WTC11 (cell line): ENCODE data around the gene CCL22. TPM values are rescaled to one million over a fixed set of nuclear protein-coding genes. Genes with fewer than 3 reads are reported as not detected.

Source experiments
- ATAC-seq: fragments of 200-7000 bp; cut with Tn5 transposase; 2 replicates; pipeline ENCODE4 v1.10.0; 2021; ENCODE audit warnings: mild to moderate bottlenecking, moderate library complexity
- CTCF ChIA-PET: fragments of 300-600 bp; sonication (Branson Sonifier 250); formaldehyde crosslinking; loops from one replicate; lab custom pipeline; 2021; ENCODE audit warnings: antibody characterized with exemption; lab: Charles Lee
- POLR2A ChIA-PET: fragments of 350-600 bp; sonication (Branson Sonifier 250); formaldehyde crosslinking; loops from one replicate; lab custom pipeline; 2021; ENCODE audit warnings: antibody characterized with exemption; lab: Charles Lee
- DNase-seq: peaks from one replicate; pipeline ENCODE4 v3.0.0; 2021; ENCODE audit warnings: low spot score
- H3K27ac Mint-ChIP-seq: 2 replicates; pipeline ENCODE4 v1.8.0; 2021; ENCODE audit warnings: mixed read lengths
- H3K27me3 Mint-ChIP-seq: 2 replicates; pipeline ENCODE4 v1.8.0; 2021; ENCODE audit warnings: low read depth, mild to moderate bottlenecking, moderate library complexity, mixed read lengths
- H3K36me3 Mint-ChIP-seq: 2 replicates; pipeline ENCODE4 v1.8.0; 2021; ENCODE audit warnings: mixed read lengths
- H3K4me1 Mint-ChIP-seq: 2 replicates; pipeline ENCODE4 v1.8.0; 2022; ENCODE audit warnings: mixed read lengths
- H3K4me3 Mint-ChIP-seq: 2 replicates; pipeline ENCODE4 v1.8.0; 2021; ENCODE audit warnings: mild to moderate bottlenecking, moderate library complexity, mixed read lengths
- H3K9me3 Mint-ChIP-seq: 2 replicates; pipeline ENCODE4 v1.8.0; 2021; ENCODE audit warnings: mixed read lengths
- ATF2 ChIP-seq: sonication (generic); formaldehyde crosslinking; IDR thresholded peaks from 2 replicates; pipeline ENCODE4 v1.8.1; 2022; ENCODE audit warnings: low read depth, missing genetic modification reagents, borderline replicate concordance
- ATF3 ChIP-seq: sonication (generic); formaldehyde crosslinking; conservative IDR thresholded peaks from 2 replicates; pipeline ENCODE4 v1.8.1; 2022; ENCODE audit warnings: mild to moderate bottlenecking, missing genetic modification reagents
- CDX4 ChIP-seq: fragments of 250-450 bp; sonication (Bioruptor Pico); IDR thresholded peaks from 2 replicates; pipeline ENCODE4 v1.9.0; 2021; ENCODE audit warnings: moderate library complexity, mild to moderate bottlenecking, inconsistent platforms, borderline replicate concordance
- CREM ChIP-seq: sonication (generic); formaldehyde crosslinking; IDR thresholded peaks from 2 replicates; pipeline ENCODE4 v1.8.1; 2022; ENCODE audit warnings: mild to moderate bottlenecking, missing genetic modification reagents, moderate library complexity
- E2F5 ChIP-seq: sonication (generic); formaldehyde crosslinking; IDR thresholded peaks from 2 replicates; pipeline ENCODE4 v1.8.1; 2022; ENCODE audit warnings: mild to moderate bottlenecking, moderate library complexity, missing genetic modification reagents
- ESRRA ChIP-seq: sonication (generic); formaldehyde crosslinking; IDR thresholded peaks from 2 replicates; pipeline ENCODE4 v1.8.1; 2022; ENCODE audit warnings: mild to moderate bottlenecking, missing genetic modification reagents, borderline replicate concordance
- FOXJ3 ChIP-seq: sonication (generic); formaldehyde crosslinking; IDR thresholded peaks from 2 replicates; pipeline ENCODE4 v1.9.0; 2021; ENCODE audit warnings: missing genetic modification reagents, mild to moderate bottlenecking, borderline replicate concordance
- FOXP1 ChIP-seq: sonication (generic); formaldehyde crosslinking; IDR thresholded peaks from 2 replicates; pipeline ENCODE4 v1.8.0; 2022; ENCODE audit warnings: missing genetic modification reagents, mild to moderate bottlenecking, moderate library complexity, borderline replicate concordance
- GTF2I ChIP-seq: fragments of 250-450 bp; sonication (Bioruptor Pico); conservative IDR thresholded peaks from 2 replicates; pipeline ENCODE4 v1.4.0; 2021; ENCODE audit warnings: mild to moderate bottlenecking
- HMGA2 ChIP-seq: fragments of 250-450 bp; sonication (Bioruptor Pico); IDR thresholded peaks from 2 replicates; pipeline ENCODE4 v1.4.0; 2021; ENCODE audit warnings: mild to moderate bottlenecking, moderate library complexity
- IRF1 ChIP-seq: sonication (generic); formaldehyde crosslinking; IDR thresholded peaks from 2 replicates; pipeline ENCODE4 v1.8.0; 2023; ENCODE audit warnings: missing genetic modification reagents
- MXD4 ChIP-seq: fragments of 250-450 bp; sonication (Bioruptor Pico); IDR thresholded peaks from 2 replicates; pipeline ENCODE4 v1.8.0; 2021; ENCODE audit warnings: mild to moderate bottlenecking, moderate library complexity, borderline replicate concordance
- NFE2L1 ChIP-seq: sonication (generic); formaldehyde crosslinking; IDR thresholded peaks from 2 replicates; pipeline ENCODE4 v1.8.1; 2023; ENCODE audit warnings: missing genetic modification reagents
- NFYB ChIP-seq: sonication (generic); formaldehyde crosslinking; conservative IDR thresholded peaks from 2 replicates; pipeline ENCODE4 v1.8.0; 2022; ENCODE audit warnings: low read depth, missing genetic modification reagents
- NR1H2 ChIP-seq: sonication (generic); formaldehyde crosslinking; IDR thresholded peaks from 2 replicates; pipeline ENCODE4 v1.9.0; 2021; ENCODE audit warnings: mild to moderate bottlenecking, moderate library complexity, missing genetic modification reagents
- OVOL2 ChIP-seq: fragments of 250-450 bp; sonication (Bioruptor Pico); IDR thresholded peaks from 2 replicates; pipeline ENCODE4 v1.9.0; 2021; ENCODE audit warnings: mild to moderate bottlenecking, borderline replicate concordance
- TEAD4 ChIP-seq: sonication (generic); formaldehyde crosslinking; IDR thresholded peaks from 2 replicates; pipeline ENCODE4 v1.8.0; 2022; ENCODE audit warnings: mild to moderate bottlenecking, missing genetic modification reagents
- TP53 ChIP-seq: sonication (generic); formaldehyde crosslinking; IDR thresholded peaks from 2 replicates; pipeline ENCODE4 v1.8.1; 2023; ENCODE audit warnings: mild to moderate bottlenecking, missing genetic modification reagents
- ZNF121 ChIP-seq: sonication (generic); formaldehyde crosslinking; IDR thresholded peaks from 2 replicates; pipeline ENCODE4 v1.8.0; 2023; ENCODE audit warnings: missing genetic modification reagents
- ZNF219 ChIP-seq: sonication (generic); formaldehyde crosslinking; IDR thresholded peaks from 2 replicates; pipeline ENCODE4 v1.8.0; 2023; ENCODE audit warnings: missing genetic modification reagents, mild to moderate bottlenecking, borderline replicate concordance
- ZNF232 ChIP-seq: sonication (generic); formaldehyde crosslinking; IDR thresholded peaks from 2 replicates; pipeline ENCODE4 v1.8.0; 2022; ENCODE audit warnings: mild to moderate bottlenecking, missing genetic modification reagents
- ZNF512 ChIP-seq: sonication (generic); formaldehyde crosslinking; IDR thresholded peaks from 2 replicates; pipeline ENCODE4 v1.8.1; 2022; ENCODE audit warnings: missing genetic modification reagents, borderline replicate concordance
- total RNA-seq: library from RNA; stranded (reverse); gene quantifications from 3 replicates; pipeline ENCODE4 v1.2.3, GENCODE V29; 2021

The CCL22 gene
- total RNA-seq, 1 experiment from 2014 or later = 0.35 TPM

GRCh38 chr16:57315416-57315815 lies 43.2 kb upstream of the CCL22 start:
- no peak for DNase-seq
- CTCF ChIA-PET = interaction anchor here (0.5 to 2.2 kb wide), 2 partner anchors 102 to 222 kb away, joined by 6 to 17 read pairs; no protein-coding TSS in a partner anchor

GRCh38 chr16:57316390-57317017 lies 42.1 kb upstream of the CCL22 start:
- H3K4me3 Mint-ChIP-seq = no peak overlapping the region
- no peak for TF ChIP-seq ZNF512 (CRISPR knock-in tag)
- no peak for TF ChIP-seq TP53 (CRISPR knock-in tag)
- TF ChIP-seq, all 79 proteins: peak for 0
- ChIA-PET CTCF (interaction anchor here (0.6 to 0.8 kb wide), 2 partner anchors 96 to 103 kb away, joined by 3 read pairs; no protein-coding TSS in a partner anchor), POLR2A (no interaction called here)
- no peaks in the 10 kb centered on the region for H3K9me3 Mint-ChIP-seq
- DNase-seq (no peak), ATAC-seq (no peak)
- H3K27ac Mint-ChIP-seq = no peak overlapping the region
- peaks cover 29% of the 10 kb centered on the region for H3K4me1 Mint-ChIP-seq
- H3K36me3 Mint-ChIP-seq = no peaks in the 10 kb centered on the region
- H3K27me3 Mint-ChIP-seq = no peaks in the 10 kb centered on the region; the same call in 1 of the 2 replicates

More at GRCh38 chr16:57315416-57315815, 43.2 kb upstream of the CCL22 start:
- Mint-ChIP-seq H3K4me3 (no peak overlapping the region), H3K9me3 (no peaks in the 10 kb centered on the region), H3K27ac (no peak overlapping the region), H3K36me3 (no peaks in the 10 kb centered on the region), H3K27me3 (no peaks in the 10 kb centered on the region; the same call in 1 of the 2 replicates), H3K4me1 (peaks cover 29% of the 10 kb centered on the region)
- POLR2A ChIA-PET = no interaction called here
- TF ChIP-seq ZNF232 (CRISPR knock-in tag) = no peak
- no peak for TF ChIP-seq OVOL2 (CRISPR knock-in tag)
- no peak for TF ChIP-seq ZNF512 (CRISPR knock-in tag)
- no peak for TF ChIP-seq FOXJ3 (CRISPR knock-in tag)
- no peak for TF ChIP-seq NR1H2 (CRISPR knock-in tag)
- no peak for ATAC-seq

GRCh38 chr16:57318240-57318970 lies 40.2 kb upstream of the CCL22 start:
- CTCF ChIA-PET = interaction anchor here (0.9 to 1.8 kb wide), 3 partner anchors 13 to 100 kb away, joined by 3 to 6 read pairs (median 5); no protein-coding TSS in a partner anchor
- H3K27ac Mint-ChIP-seq = no peak overlapping the region

More at GRCh38 chr16:57318240-57318970, 40.2 kb upstream of the CCL22 start:
- H3K9me3 Mint-ChIP-seq = no peaks in the 10 kb centered on the region
- no peak for TF ChIP-seq MXD4 (CRISPR knock-in tag)
- TF ChIP-seq NFYB (CRISPR knock-in tag) = no peak
- no peak for TF ChIP-seq ESRRA (CRISPR knock-in tag)
- no peak for TF ChIP-seq CDX4 (CRISPR knock-in tag)
- no peak for TF ChIP-seq HMGA2
- TF ChIP-seq TEAD4 (CRISPR knock-in tag) = no peak
- no peak for TF ChIP-seq ZNF219
- no peak for TF ChIP-seq IRF1 (CRISPR knock-in tag)
- TF ChIP-seq NFE2L1 (CRISPR knock-in tag) = no peak
- TF ChIP-seq OVOL2 (CRISPR knock-in tag) = no peak
- TF ChIP-seq ZNF121 (CRISPR knock-in tag) = no peak
- no peak for TF ChIP-seq FOXP1
- no peak for TF ChIP-seq CREM (CRISPR knock-in tag)
- TF ChIP-seq TP53 (CRISPR knock-in tag) = no peak
- TF ChIP-seq E2F5 (CRISPR knock-in tag) = no peak
- TF ChIP-seq GTF2I (CRISPR knock-in tag) = no peak
- no peak for TF ChIP-seq ATF3
- no peak for TF ChIP-seq ATF2 (CRISPR knock-in tag)
- POLR2A ChIA-PET = no interaction called here
- no peaks in the 10 kb centered on the region; the same call in 1 of the 2 replicates for H3K27me3 Mint-ChIP-seq
- ATAC-seq = peak; percentile 82
- no peaks in the 10 kb centered on the region for H3K36me3 Mint-ChIP-seq
- H3K4me1 Mint-ChIP-seq = peaks cover 29% of the 10 kb centered on the region
- H3K4me3 Mint-ChIP-seq = no peak overlapping the region
- peak; percentile 40 for DNase-seq
